Effector memory CD4-positive, alpha-beta T cell (primary cell): ENCODE data around the gene CDK18.

Source experiments
- DNase-seq, 3 donors: peaks; one replicate each; pipeline ENCODE4 v3.0.0-alpha.2; 2020
- H3K27ac ChIP-seq: 2 replicates; pipeline ENCODE4 v1.7.0; 2013; ENCODE audit warnings: mild to moderate bottlenecking, low read length, moderate library complexity; ENCODE audit not compliant: insufficient read depth, poor library complexity, severe bottlenecking
- H3K27me3 ChIP-seq: replicated peaks from 2 replicates; pipeline ENCODE4 v1.7.0; 2013; ENCODE audit warnings: mild to moderate bottlenecking, low read length; ENCODE audit not compliant: insufficient read depth, control insufficient read depth, poor library complexity, severe bottlenecking
- H3K36me3 ChIP-seq: 2 replicates; pipeline ENCODE4 v1.7.0; 2013; ENCODE audit warnings: mild to moderate bottlenecking, low read length, moderate library complexity; ENCODE audit not compliant: control insufficient read depth, insufficient read depth
- H3K4me1 ChIP-seq: 2 replicates; pipeline ENCODE4 v1.7.0; 2013; ENCODE audit warnings: low read length, mild to moderate bottlenecking; ENCODE audit not compliant: control insufficient read depth, insufficient read depth, poor library complexity, severe bottlenecking
- H3K4me3 ChIP-seq: 2 replicates; pipeline ENCODE4 v1.7.0; 2013; ENCODE audit warnings: low read length, low read depth, mild to moderate bottlenecking; ENCODE audit not compliant: insufficient read depth, poor library complexity, severe bottlenecking
- H3K9me3 ChIP-seq: 2 replicates; pipeline ENCODE4 v1.7.0; 2013; ENCODE audit warnings: mild to moderate bottlenecking, low read length, moderate library complexity; ENCODE audit not compliant: control insufficient read depth

CDK18 gene

GRCh38 chr1:205577874-205578658 is 73.6 kb downstream of the CDK18 start:
- DNase-seq: no peak
- no peaks in the 10 kb centered on the region for H3K4me1 ChIP-seq
- H3K36me3 ChIP-seq: no peaks in the 10 kb centered on the region
- H3K27ac ChIP-seq: no peak overlapping the region
- peaks cover 8% of the 10 kb centered on the region for H3K27me3 ChIP-seq
- no peak overlapping the region for H3K4me3 ChIP-seq
- no peaks in the 10 kb centered on the region for H3K9me3 ChIP-seq

GRCh38 chr1:205578780-205579571 is 74.5 kb downstream of the CDK18 start:
- Histone ChIP-seq H3K36me3 (no peaks in the 10 kb centered on the region), H3K27me3 (peaks cover 8% of the 10 kb centered on the region), H3K27ac (no peak overlapping the region), H3K4me3 (no peak overlapping the region), H3K9me3 (no peaks in the 10 kb centered on the region), H3K4me1 (no peaks in the 10 kb centered on the region)
- no peak for DNase-seq

DNA sequence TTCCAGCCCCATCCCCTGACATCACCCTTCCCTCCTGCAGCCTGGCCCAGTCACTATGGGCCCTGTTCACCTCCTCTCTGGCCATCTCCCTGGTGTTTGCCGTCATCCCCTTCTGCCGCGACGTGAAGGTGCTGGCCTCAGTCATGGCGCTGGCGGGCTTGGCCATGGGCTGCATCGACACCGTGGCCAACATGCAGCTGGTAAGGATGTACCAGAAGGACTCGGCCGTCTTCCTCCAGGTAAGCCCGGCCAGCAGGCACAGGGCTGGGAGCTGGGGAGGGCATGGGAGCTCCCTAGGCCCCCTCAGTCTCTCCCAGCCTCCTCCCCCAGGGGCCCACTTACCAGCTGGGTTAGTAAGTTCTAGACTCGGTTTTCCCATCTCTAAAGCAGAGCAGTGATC is 75.2 kb downstream of the CDK18 start:
- H3K27me3 ChIP-seq: peaks cover 8% of the 10 kb centered on the region
- DNase-seq: no peak
- no peak overlapping the region for H3K4me3 ChIP-seq

DNA sequence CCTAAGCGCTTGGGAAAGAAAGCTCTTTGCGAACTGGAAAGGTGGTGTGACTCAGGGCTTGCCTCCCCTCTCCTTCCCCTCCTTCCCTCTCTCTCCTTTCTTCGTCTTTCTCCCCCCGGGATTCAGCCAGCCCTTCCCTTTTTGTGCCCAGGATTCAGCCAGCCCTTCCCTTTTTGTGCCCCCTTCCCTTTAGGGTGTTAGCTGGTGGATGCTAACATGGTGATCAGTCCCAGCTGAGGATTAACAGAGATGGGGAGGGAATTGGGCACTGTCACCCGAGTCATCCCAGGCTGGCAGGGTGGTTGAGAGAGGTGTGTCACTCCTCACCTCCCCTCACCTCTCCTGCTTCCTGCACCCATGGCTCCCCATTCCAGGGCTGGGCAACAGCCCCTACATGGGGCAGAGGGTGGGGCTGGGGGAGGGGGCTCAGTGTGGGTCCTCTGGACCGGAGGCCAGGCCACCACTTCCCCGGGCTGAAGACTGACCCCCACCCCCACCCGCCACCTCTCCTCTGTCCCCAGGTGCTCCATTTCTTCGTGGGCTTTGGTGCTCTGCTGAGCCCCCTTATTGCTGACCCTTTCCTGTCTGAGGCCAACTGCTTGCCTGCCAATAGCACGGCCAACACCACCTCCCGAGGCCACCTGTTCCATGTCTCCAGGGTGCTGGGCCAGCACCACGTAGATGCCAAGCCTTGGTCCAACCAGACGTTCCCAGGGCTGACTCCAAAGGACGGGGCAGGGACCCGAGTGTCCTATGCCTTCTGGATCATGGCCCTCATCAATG is 75.9 kb downstream of the CDK18 start:
- Histone ChIP-seq H3K4me1 (no peaks in the 10 kb centered on the region), H3K27me3 (peaks cover 8% of the 10 kb centered on the region), H3K4me3 (no peak overlapping the region)

More for the DNA sequence above, 75.2 kb downstream of the CDK18 start:
- no peaks in the 10 kb centered on the region for H3K36me3 ChIP-seq
- H3K4me1 ChIP-seq: no peaks in the 10 kb centered on the region
- no peaks in the 10 kb centered on the region for H3K9me3 ChIP-seq
- H3K27ac ChIP-seq: no peak overlapping the region

GRCh38 chr1:205580923-205581180 is 76.4 kb downstream of the CDK18 start:
- DNase-seq: no peak
- Histone ChIP-seq H3K27ac (no peak overlapping the region), H3K9me3 (no peaks in the 10 kb centered on the region), H3K36me3 (no peaks in the 10 kb centered on the region), H3K27me3 (peaks cover 8% of the 10 kb centered on the region), H3K4me1 (no peaks in the 10 kb centered on the region), H3K4me3 (no peak overlapping the region)

More for the DNA sequence above, 75.9 kb downstream of the CDK18 start:
- no peaks in the 10 kb centered on the region for H3K36me3 ChIP-seq
- no peaks in the 10 kb centered on the region for H3K9me3 ChIP-seq
- no peak for DNase-seq
- no peak overlapping the region for H3K27ac ChIP-seq

DNA sequence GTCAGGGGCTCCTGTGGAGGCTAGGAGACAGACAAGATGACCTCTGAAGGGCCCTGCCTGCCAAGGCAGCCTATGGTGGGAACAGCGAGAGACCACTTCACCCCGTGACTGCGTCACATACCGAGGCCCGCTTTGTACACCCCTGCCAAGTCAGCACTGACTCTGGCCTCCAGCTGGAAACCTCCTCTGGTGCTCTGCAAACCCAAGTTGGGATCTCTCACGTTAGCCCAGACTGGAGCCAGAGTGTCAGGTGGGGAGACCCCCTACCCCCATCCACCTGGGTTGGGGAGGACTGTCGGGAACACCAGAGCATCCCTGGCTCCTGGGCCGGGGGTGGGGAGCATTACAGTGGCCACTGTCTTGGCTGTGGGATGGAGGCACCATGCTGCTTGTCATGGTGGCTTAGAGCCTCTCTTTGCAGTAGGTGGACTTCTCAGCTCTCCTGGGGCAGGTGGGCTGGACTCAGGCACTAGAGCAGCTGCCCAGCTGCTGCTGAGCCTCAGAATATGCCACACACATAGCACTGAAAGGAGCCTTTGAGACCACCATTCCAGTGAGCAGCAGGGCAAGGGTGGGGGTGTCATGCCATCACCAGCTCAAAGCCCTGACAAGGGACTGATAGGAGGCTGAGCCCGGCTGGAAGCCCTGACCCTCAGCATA is 77.0 kb downstream of the CDK18 start:
- Histone ChIP-seq H3K4me3 (no peak overlapping the region), H3K27ac (no peak overlapping the region), H3K4me1 (no peaks in the 10 kb centered on the region), H3K27me3 (peaks cover 8% of the 10 kb centered on the region), H3K36me3 (no peaks in the 10 kb centered on the region), H3K9me3 (no peaks in the 10 kb centered on the region)
- DNase-seq: no peak

- H3K36me3 ChIP-seq: no peaks in the 10 kb centered on the region
- no peak overlapping the region for H3K4me3 ChIP-seq
- H3K4me1 ChIP-seq: no peaks in the 10 kb centered on the region
- no peak for DNase-seq
- no peaks in the 10 kb centered on the region for H3K9me3 ChIP-seq
- H3K27me3 ChIP-seq: peaks cover 8% of the 10 kb centered on the region
- no peak overlapping the region for H3K27ac ChIP-seq
Observed at GRCh38 chr1:205582046-205582445, 77.6 kb downstream of the CDK18 start.
